GM12873 (cell line): ENCODE results near the gene BCL7C.

Experiments used
- TF ChIP-seq, protein P1 (sequence below): IDR thresholded peaks from 2 replicates; pipeline ENCODE4 v1.5.1; 2012; ENCODE audit warnings: low read depth, mild to moderate bottlenecking, moderate library complexity, low read length, control low read depth; ENCODE audit not compliant: insufficient read depth; ENCODE audit errors: missing control alignments

BCL7C gene

DNA sequence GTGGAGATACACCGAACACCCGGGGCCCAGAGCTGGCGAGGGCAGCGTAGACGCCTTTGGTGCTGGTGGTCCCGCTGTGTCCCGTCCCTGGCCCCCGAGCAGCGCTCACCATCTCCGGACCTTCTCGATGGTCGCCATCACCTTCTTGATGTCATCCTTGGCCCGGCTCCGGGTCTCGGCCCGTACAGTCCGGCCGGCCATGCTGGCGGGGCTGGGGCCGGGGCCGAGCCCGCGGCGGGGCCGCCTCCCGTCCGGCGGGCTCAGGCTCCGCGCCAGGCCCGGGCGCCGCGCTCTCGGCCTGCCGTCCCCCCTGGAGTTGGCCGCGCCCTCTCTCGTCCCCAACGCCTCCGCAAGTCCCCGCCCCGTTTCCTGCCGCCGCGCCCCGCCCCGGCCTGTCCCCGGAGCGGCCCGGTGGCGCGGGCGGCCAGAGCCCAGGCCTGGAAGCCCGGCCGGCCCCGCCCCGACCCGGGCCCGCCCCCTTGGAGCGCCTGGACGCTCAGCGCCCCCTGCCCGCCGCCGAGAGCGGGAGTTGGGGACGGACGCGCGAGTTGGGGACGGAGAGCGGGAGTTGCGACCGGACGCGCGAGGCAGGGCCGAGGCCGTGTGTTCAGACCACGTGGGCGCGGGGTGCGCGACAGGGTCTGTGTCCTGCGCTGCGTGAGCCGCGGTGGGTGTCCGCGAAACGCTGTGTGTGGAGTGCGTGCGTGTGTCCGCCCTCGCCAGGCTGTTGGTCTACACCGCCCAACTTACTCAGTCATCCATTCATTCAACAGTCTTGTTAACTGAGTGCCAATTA lies at the start of gene BCL7C:
BCL7C (minus strand) TSS at position 334 of the 796 bp plus-strand sequence; CDS start at position 201, 133 bp downstream.
- TF ChIP-seq, protein P1, sequence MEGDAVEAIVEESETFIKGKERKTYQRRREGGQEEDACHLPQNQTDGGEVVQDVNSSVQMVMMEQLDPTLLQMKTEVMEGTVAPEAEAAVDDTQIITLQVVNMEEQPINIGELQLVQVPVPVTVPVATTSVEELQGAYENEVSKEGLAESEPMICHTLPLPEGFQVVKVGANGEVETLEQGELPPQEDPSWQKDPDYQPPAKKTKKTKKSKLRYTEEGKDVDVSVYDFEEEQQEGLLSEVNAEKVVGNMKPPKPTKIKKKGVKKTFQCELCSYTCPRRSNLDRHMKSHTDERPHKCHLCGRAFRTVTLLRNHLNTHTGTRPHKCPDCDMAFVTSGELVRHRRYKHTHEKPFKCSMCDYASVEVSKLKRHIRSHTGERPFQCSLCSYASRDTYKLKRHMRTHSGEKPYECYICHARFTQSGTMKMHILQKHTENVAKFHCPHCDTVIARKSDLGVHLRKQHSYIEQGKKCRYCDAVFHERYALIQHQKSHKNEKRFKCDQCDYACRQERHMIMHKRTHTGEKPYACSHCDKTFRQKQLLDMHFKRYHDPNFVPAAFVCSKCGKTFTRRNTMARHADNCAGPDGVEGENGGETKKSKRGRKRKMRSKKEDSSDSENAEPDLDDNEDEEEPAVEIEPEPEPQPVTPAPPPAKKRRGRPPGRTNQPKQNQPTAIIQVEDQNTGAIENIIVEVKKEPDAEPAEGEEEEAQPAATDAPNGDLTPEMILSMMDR, result peak; percentile 30

DNA sequence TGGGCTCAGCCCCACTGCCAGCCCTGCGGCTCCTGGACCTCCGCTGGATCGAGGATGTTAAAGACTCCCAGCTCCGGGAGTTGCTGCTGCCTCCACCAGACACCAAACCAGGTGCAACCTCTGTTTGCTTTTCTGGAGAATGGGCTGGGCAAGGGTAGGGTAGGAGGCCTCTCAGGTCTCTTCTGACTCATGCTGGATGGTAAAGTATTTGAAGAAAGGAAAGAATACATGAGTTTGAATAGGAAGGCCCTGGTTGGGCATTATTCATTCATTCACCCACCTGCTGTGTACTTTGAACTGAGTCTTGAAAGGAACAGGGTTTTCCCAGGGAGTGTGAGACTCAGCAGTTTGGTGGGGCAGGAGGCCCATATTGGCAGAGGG lies 48.5 kb upstream of the BCL7C start:
- TF ChIP-seq, protein P1, result no peak

DNA sequence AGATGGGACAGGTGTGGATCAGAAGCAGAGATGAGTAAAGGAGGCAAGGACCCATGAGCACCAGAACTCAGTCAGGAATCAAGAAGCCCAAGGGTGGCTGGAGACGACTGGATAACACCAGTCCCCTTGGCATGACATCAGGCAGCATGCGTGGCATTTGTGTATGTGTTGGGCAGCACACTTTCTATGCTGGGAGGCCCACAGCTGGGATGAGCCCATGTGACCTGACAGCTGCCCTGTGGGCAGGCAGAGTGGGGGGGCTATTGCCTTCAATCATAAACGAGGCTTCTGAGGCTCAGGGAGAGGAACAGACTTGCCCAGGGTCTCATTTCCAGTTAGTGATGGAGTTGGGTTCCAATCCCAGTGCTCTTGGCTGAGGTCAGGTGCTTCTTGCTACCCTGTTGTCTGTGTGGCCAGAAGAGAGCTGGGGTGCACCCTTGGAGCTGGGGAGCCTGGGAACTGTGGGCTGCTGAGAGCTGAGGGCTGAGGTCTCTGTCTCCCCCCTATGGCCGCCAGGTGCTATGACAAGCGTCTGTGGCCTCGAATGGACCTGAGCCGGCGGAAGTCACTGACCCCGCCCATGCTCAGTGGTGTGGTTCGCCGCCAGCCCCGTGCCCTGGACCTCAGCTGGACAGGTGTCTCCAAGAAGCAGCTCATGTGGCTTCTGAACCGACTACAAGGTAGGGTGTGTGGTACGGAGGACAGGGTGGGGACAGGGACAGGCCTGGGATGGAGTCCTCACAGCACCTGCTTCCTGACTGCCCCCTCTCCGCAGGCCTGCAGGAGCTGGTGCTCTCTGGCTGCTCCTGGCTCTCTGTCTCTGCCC lies 47.9 kb upstream of the BCL7C start:
- TF ChIP-seq, protein P1, result peak; percentile 99

DNA sequence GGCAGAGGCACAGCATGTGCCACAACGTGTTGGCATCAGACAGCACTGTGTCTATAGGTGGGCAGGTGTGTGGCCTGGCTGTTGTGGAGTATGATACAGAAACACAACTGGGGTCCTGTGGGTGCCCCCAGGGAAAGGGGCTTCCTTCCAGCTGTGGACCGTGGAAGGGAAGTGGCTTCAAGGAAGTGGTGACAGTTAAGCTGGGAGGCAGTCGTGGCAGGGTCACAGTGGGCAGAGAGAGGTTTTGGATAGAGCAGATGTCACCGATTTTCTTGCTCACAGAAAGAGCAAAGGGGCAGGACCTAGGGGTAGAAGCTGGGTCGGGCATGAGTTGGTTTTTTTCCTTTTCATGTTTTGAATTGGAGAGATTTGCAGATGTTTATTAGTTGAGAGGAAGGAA lies 43.8 kb upstream of the BCL7C start:
- TF ChIP-seq, protein P1, result no peak

DNA sequence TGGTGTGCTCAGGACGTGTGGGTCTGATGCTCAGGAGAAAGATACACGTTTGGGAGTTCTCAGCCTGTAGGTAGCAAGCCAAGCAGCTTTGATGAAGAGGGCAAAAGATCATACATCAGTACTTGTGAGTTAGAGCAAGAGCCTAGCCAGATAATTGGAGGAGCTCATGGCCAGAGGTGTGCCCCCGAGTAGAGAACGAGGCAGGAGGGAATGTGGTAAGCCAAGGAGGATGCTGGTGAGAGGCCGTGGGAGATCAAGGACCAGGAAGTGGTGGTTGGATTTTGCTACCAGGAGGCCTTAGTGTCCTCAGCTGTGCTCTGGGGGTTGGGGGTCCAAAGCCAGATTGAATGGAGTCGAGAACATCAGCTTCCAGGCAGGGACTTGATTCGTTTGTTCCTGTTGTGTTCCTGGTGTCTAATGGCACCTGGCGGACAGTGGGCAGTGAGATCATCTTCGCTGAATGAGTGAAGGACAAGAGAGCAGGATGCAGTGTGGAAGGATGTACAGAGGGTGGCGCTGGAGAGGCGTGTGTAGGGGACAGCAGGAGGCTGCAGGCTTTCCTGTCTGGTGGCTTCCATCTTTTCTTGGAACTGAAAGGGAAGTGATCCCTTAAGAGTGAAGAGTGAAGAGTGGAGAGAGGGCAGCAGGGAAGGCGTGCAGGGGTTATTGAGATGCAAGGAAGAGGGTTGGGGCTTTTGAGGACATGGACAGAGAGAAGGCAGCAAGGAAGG lies 41.1 kb upstream of the BCL7C start:
- TF ChIP-seq, protein P1, result peak; percentile 80

DNA sequence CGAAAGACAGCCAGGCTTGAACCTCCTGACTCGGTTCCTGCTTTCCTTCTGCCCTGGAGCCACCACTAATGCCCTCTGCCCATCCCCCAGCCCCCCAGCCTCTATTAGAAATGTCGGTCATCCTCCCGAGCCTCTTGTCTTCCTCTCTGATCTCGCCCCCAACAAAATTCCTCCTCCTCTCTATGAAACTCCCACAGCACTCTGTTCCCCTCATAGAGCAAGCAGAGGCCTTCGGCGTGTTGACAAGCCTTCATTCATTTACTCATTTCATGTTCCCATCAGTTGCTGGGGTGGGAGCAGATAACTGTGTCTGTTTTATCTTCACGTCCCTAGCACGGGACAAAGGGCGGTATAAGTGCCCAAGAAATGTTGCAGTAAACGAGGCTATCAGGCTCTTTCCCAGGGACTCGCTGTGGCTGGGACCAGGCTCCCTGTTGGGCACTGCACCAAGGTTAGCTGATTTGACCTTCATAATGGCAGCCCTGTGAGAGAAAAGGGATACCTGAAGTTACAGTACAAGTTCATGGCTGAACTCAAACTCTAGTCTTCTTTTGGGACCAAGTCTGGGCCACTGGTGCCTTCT lies 37.3 kb upstream of the BCL7C start:
- TF ChIP-seq, protein P1, result no peak
